Measurements from ENCODE around the gene TRAF2.

TRAF2 gene

GRCh38 chr9:136945333-136946227 lies 59.3 kb downstream of the TRAF2 start:
- no peaks in the 10 kb centered on the region for H3K9me3 ChIP-seq (ENCODE audit: severe bottlenecking)
- no peaks in the 10 kb centered on the region for H3K27me3 ChIP-seq (ENCODE audit: insufficient read depth, low read depth, severe bottlenecking)
- no peak for DNase-seq
- H3K27ac ChIP-seq = no peak overlapping the region
- H3K4me3 ChIP-seq (ENCODE audit: low read depth, low read length) = no peak overlapping the region
- peaks cover 24% of the 10 kb centered on the region for H3K36me3 ChIP-seq
- TF ChIP-seq, protein P1, sequence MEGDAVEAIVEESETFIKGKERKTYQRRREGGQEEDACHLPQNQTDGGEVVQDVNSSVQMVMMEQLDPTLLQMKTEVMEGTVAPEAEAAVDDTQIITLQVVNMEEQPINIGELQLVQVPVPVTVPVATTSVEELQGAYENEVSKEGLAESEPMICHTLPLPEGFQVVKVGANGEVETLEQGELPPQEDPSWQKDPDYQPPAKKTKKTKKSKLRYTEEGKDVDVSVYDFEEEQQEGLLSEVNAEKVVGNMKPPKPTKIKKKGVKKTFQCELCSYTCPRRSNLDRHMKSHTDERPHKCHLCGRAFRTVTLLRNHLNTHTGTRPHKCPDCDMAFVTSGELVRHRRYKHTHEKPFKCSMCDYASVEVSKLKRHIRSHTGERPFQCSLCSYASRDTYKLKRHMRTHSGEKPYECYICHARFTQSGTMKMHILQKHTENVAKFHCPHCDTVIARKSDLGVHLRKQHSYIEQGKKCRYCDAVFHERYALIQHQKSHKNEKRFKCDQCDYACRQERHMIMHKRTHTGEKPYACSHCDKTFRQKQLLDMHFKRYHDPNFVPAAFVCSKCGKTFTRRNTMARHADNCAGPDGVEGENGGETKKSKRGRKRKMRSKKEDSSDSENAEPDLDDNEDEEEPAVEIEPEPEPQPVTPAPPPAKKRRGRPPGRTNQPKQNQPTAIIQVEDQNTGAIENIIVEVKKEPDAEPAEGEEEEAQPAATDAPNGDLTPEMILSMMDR (IDR thresholded peaks at IDR 0.05; ENCODE audit: low read depth, low read length) = no peak

GRCh38 chr9:136946228-136947027 lies 60.1 kb downstream of the TRAF2 start:
- H3K9me3 ChIP-seq (ENCODE audit: severe bottlenecking) = no peaks in the 10 kb centered on the region
- no peak overlapping the region for H3K4me3 ChIP-seq (ENCODE audit: low read depth, low read length)
- TF ChIP-seq, protein P1 (IDR thresholded peaks at IDR 0.05; ENCODE audit: low read depth, low read length) = no peak
- H3K36me3 ChIP-seq = peaks cover 16% of the 10 kb centered on the region
- no peaks in the 10 kb centered on the region for H3K27me3 ChIP-seq (ENCODE audit: insufficient read depth, low read depth, severe bottlenecking)
- DNase-seq = no peak
- no peak overlapping the region for H3K27ac ChIP-seq

GRCh38 chr9:136947028-136947891 lies 60.9 kb downstream of the TRAF2 start:
- no peak for DNase-seq
- H3K27me3 ChIP-seq (ENCODE audit: insufficient read depth, low read depth, severe bottlenecking) = no peaks in the 10 kb centered on the region
- H3K36me3 ChIP-seq = peaks cover 7% of the 10 kb centered on the region
- TF ChIP-seq, protein P1 (IDR thresholded peaks at IDR 0.05; ENCODE audit: low read depth, low read length) = no peak
- H3K9me3 ChIP-seq (ENCODE audit: severe bottlenecking) = no peaks in the 10 kb centered on the region
- no peak overlapping the region for H3K27ac ChIP-seq
- H3K4me3 ChIP-seq (ENCODE audit: low read depth, low read length) = no peak overlapping the region

GRCh38 chr9:136947955-136948510 lies 61.7 kb downstream of the TRAF2 start:
- peak; percentile 83 for DNase-seq
- Histone ChIP-seq H3K27ac (no peak overlapping the region), H3K27me3 (ENCODE audit: insufficient read depth, low read depth, severe bottlenecking) (no peaks in the 10 kb centered on the region), H3K4me3 (ENCODE audit: low read depth, low read length) (no peak overlapping the region), H3K36me3 (no peaks in the 10 kb centered on the region), H3K9me3 (ENCODE audit: severe bottlenecking) (no peaks in the 10 kb centered on the region)
- TF ChIP-seq, protein P1 (IDR thresholded peaks at IDR 0.05; ENCODE audit: low read depth, low read length) = peak; percentile 95

- Histone ChIP-seq H3K27ac (peak overlapping the region; percentile 86), H3K9me3 (ENCODE audit: severe bottlenecking) (no peaks in the 10 kb centered on the region), H3K36me3 (no peaks in the 10 kb centered on the region), H3K4me3 (ENCODE audit: low read depth, low read length) (peak overlapping the region; percentile 76), H3K27me3 (ENCODE audit: insufficient read depth, low read depth, severe bottlenecking) (no peaks in the 10 kb centered on the region)
- TF ChIP-seq, protein P1 (IDR thresholded peaks at IDR 0.05; ENCODE audit: low read depth, low read length) = no peak
- DNase-seq = no peak
Observed at GRCh38 chr9:136949239-136949816, 63.0 kb downstream of the TRAF2 start.

All from WERI-Rb-1 (cell line).